Effector memory CD4-positive, alpha-beta T cell (primary cell): ENCODE results near the gene EZH2.

Source experiments
- DNase-seq, 3 donors: peaks; one replicate each; pipeline ENCODE4 v3.0.0-alpha.2; 2020
- H3K27ac ChIP-seq: 2 replicates; pipeline ENCODE4 v1.7.0; 2013; ENCODE audit warnings: mild to moderate bottlenecking, low read length, moderate library complexity; ENCODE audit not compliant: insufficient read depth, poor library complexity, severe bottlenecking
- H3K27me3 ChIP-seq: replicated peaks from 2 replicates; pipeline ENCODE4 v1.7.0; 2013; ENCODE audit warnings: mild to moderate bottlenecking, low read length; ENCODE audit not compliant: insufficient read depth, control insufficient read depth, poor library complexity, severe bottlenecking
- H3K36me3 ChIP-seq: 2 replicates; pipeline ENCODE4 v1.7.0; 2013; ENCODE audit warnings: mild to moderate bottlenecking, low read length, moderate library complexity; ENCODE audit not compliant: control insufficient read depth, insufficient read depth
- H3K4me1 ChIP-seq: 2 replicates; pipeline ENCODE4 v1.7.0; 2013; ENCODE audit warnings: low read length, mild to moderate bottlenecking; ENCODE audit not compliant: control insufficient read depth, insufficient read depth, poor library complexity, severe bottlenecking
- H3K4me3 ChIP-seq: 2 replicates; pipeline ENCODE4 v1.7.0; 2013; ENCODE audit warnings: low read length, low read depth, mild to moderate bottlenecking; ENCODE audit not compliant: insufficient read depth, poor library complexity, severe bottlenecking
- H3K9me3 ChIP-seq: 2 replicates; pipeline ENCODE4 v1.7.0; 2013; ENCODE audit warnings: mild to moderate bottlenecking, low read length, moderate library complexity; ENCODE audit not compliant: control insufficient read depth

Gene EZH2

GRCh38 chr7:148866362-148866761 is 17.7 kb downstream of the EZH2 start:
- H3K36me3 ChIP-seq, result no peaks in the 10 kb centered on the region
- H3K9me3 ChIP-seq, result no peaks in the 10 kb centered on the region
- H3K4me1 ChIP-seq, result no peaks in the 10 kb centered on the region
- no peak for DNase-seq
- H3K27ac ChIP-seq, result no peak overlapping the region
- no peak overlapping the region for H3K4me3 ChIP-seq
- no peaks in the 10 kb centered on the region for H3K27me3 ChIP-seq

- Histone ChIP-seq H3K27ac (no peak overlapping the region), H3K4me3 (no peak overlapping the region), H3K27me3 (no peaks in the 10 kb centered on the region), H3K36me3 (no peaks in the 10 kb centered on the region), H3K9me3 (no peaks in the 10 kb centered on the region), H3K4me1 (no peaks in the 10 kb centered on the region)
- no peak for DNase-seq
These were observed 18.8 kb downstream of the EZH2 start for GRCh38 chr7:148865283-148865682.

GRCh38 chr7:148863324-148863723 is 20.8 kb downstream of the EZH2 start:
- Histone ChIP-seq H3K9me3 (no peaks in the 10 kb centered on the region), H3K4me1 (no peaks in the 10 kb centered on the region), H3K4me3 (no peak overlapping the region), H3K27me3 (no peaks in the 10 kb centered on the region), H3K27ac (no peak overlapping the region), H3K36me3 (no peaks in the 10 kb centered on the region)
- DNase-seq, result no peak

GRCh38 chr7:148862481-148862880 is 21.6 kb downstream of the EZH2 start:
- no peak for DNase-seq
- Histone ChIP-seq H3K36me3 (no peaks in the 10 kb centered on the region), H3K4me3 (no peak overlapping the region), H3K4me1 (no peaks in the 10 kb centered on the region), H3K27ac (no peak overlapping the region), H3K27me3 (no peaks in the 10 kb centered on the region), H3K9me3 (no peaks in the 10 kb centered on the region)

GRCh38 chr7:148858489-148858888 is 25.6 kb downstream of the EZH2 start:
- Histone ChIP-seq H3K27ac (no peak overlapping the region), H3K4me3 (no peak overlapping the region)
- DNase-seq, result no peak

GRCh38 chr7:148856891-148857290 is 27.2 kb downstream of the EZH2 start:
- no peaks in the 10 kb centered on the region for H3K4me1 ChIP-seq
- H3K4me3 ChIP-seq, result no peak overlapping the region
- no peak overlapping the region for H3K27ac ChIP-seq
- no peaks in the 10 kb centered on the region for H3K9me3 ChIP-seq
- no peaks in the 10 kb centered on the region for H3K27me3 ChIP-seq
- DNase-seq, result no peak
- H3K36me3 ChIP-seq, result no peaks in the 10 kb centered on the region

More at GRCh38 chr7:148858489-148858888, 25.6 kb downstream of the EZH2 start:
- Histone ChIP-seq H3K36me3 (no peaks in the 10 kb centered on the region), H3K4me1 (no peaks in the 10 kb centered on the region), H3K9me3 (no peaks in the 10 kb centered on the region), H3K27me3 (no peaks in the 10 kb centered on the region)

- Histone ChIP-seq H3K4me1 (no peaks in the 10 kb centered on the region), H3K27ac (no peak overlapping the region), H3K36me3 (no peaks in the 10 kb centered on the region), H3K27me3 (no peaks in the 10 kb centered on the region), H3K9me3 (no peaks in the 10 kb centered on the region), H3K4me3 (no peak overlapping the region)
- DNase-seq, result no peak
These were observed 27.6 kb downstream of the EZH2 start for GRCh38 chr7:148856578-148856881.

- Histone ChIP-seq H3K36me3 (no peaks in the 10 kb centered on the region), H3K27ac (no peak overlapping the region), H3K27me3 (no peaks in the 10 kb centered on the region), H3K4me1 (no peaks in the 10 kb centered on the region), H3K4me3 (no peak overlapping the region), H3K9me3 (no peaks in the 10 kb centered on the region)
- DNase-seq, result no peak
These were observed 29.1 kb downstream of the EZH2 start for GRCh38 chr7:148854983-148855382.

- H3K4me1 ChIP-seq, result no peaks in the 10 kb centered on the region
- H3K4me3 ChIP-seq, result no peak overlapping the region
- H3K36me3 ChIP-seq, result no peaks in the 10 kb centered on the region
- no peaks in the 10 kb centered on the region for H3K27me3 ChIP-seq
- no peaks in the 10 kb centered on the region for H3K9me3 ChIP-seq
- H3K27ac ChIP-seq, result no peak overlapping the region
- DNase-seq, result no peak
These were observed 31.8 kb downstream of the EZH2 start for GRCh38 chr7:148852272-148852671.

GRCh38 chr7:148850564-148850963 is 33.5 kb downstream of the EZH2 start:
- DNase-seq, result no peak
- H3K4me3 ChIP-seq, result no peak overlapping the region
- H3K36me3 ChIP-seq, result no peaks in the 10 kb centered on the region
- H3K4me1 ChIP-seq, result no peaks in the 10 kb centered on the region
- no peaks in the 10 kb centered on the region for H3K27me3 ChIP-seq
- no peaks in the 10 kb centered on the region for H3K9me3 ChIP-seq
- H3K27ac ChIP-seq, result no peak overlapping the region
